ENCODE measurements around the gene GNB1L. TPM values are rescaled to one million over a fixed set of nuclear protein-coding genes. Genes with fewer than 3 reads are reported as not detected.

Gene GNB1L
- total RNA-seq, 2 experiments from 2014 or later, result 3.0 to 6.5 TPM

GRCh38 chr22:19859861-19860510, 5.3 kb upstream of the GNB1L start:
- Histone ChIP-seq H3K9me3 (ENCODE audit: control insufficient read depth in 1 of 2, insufficient read depth in 1 of 2, low read length in 2 of 2) (no peaks in the 10 kb centered on the region), H3K36me3 (ENCODE audit: insufficient read depth, low read length) (no peaks in the 10 kb centered on the region), H3K4me3 (ENCODE audit: low read length) (no peak overlapping the region), H3K4me1 (ENCODE audit: insufficient read depth, low read length) (peaks cover 19% of the 10 kb centered on the region), H3K27me3 (ENCODE audit: control insufficient read depth in 1 of 2, insufficient read depth in 2 of 2, low read length in 2 of 2) (no peaks in the 10 kb centered on the region), H3K27ac (ENCODE audit: low read depth in 1 of 2, low read length in 2 of 2) (no peak overlapping the region)
- ChIA-PET POLR2A (no interaction called here), CTCF (no interaction called here)
- no peaks in the 10 kb centered on the region for H3K27me3 Mint-ChIP-seq
- no peak for ATAC-seq (ENCODE audit: poor library complexity)
- H3K4me1 Mint-ChIP-seq (ENCODE audit: low read depth), result peaks cover 41% of the 10 kb centered on the region
- intact Hi-C loops (cut with DNase I, micrococcal nuclease), result loop anchor here in 1 of 2 experiments (10.0 kb wide), 3 partner anchors 155 to 565 kb away; partner anchors contain the start of genes ARVCF, CLTCL1, RANBP1 and TRMT2A
- TF ChIP-seq, protein P1, sequence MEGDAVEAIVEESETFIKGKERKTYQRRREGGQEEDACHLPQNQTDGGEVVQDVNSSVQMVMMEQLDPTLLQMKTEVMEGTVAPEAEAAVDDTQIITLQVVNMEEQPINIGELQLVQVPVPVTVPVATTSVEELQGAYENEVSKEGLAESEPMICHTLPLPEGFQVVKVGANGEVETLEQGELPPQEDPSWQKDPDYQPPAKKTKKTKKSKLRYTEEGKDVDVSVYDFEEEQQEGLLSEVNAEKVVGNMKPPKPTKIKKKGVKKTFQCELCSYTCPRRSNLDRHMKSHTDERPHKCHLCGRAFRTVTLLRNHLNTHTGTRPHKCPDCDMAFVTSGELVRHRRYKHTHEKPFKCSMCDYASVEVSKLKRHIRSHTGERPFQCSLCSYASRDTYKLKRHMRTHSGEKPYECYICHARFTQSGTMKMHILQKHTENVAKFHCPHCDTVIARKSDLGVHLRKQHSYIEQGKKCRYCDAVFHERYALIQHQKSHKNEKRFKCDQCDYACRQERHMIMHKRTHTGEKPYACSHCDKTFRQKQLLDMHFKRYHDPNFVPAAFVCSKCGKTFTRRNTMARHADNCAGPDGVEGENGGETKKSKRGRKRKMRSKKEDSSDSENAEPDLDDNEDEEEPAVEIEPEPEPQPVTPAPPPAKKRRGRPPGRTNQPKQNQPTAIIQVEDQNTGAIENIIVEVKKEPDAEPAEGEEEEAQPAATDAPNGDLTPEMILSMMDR (IDR thresholded peaks at IDR 0.05), result no peak
- peak overlapping the region; percentile 74 for H3K27ac Mint-ChIP-seq
- H3K36me3 Mint-ChIP-seq (ENCODE audit: low read depth), result peaks cover 8% of the 10 kb centered on the region
- H3K9me3 Mint-ChIP-seq, result no peaks in the 10 kb centered on the region
- no peak for DNase-seq
- no peak overlapping the region for H3K4me3 Mint-ChIP-seq

- ATAC-seq (ENCODE audit: poor library complexity), result no peak
- no peaks in the 10 kb centered on the region for H3K9me3 Mint-ChIP-seq
- TF ChIP-seq, protein P1 (IDR thresholded peaks at IDR 0.05), result no peak
- Histone ChIP-seq H3K4me3 (ENCODE audit: low read length) (no peak overlapping the region), H3K27me3 (ENCODE audit: control insufficient read depth in 1 of 2, insufficient read depth in 2 of 2, low read length in 2 of 2) (no peaks in the 10 kb centered on the region), H3K9me3 (ENCODE audit: control insufficient read depth in 1 of 2, insufficient read depth in 1 of 2, low read length in 2 of 2) (no peaks in the 10 kb centered on the region), H3K36me3 (ENCODE audit: insufficient read depth, low read length) (peaks cover 1% of the 10 kb centered on the region), H3K27ac (ENCODE audit: low read depth in 1 of 2, low read length in 2 of 2) (no peak overlapping the region), H3K4me1 (ENCODE audit: insufficient read depth, low read length) (peaks cover 40% of the 10 kb centered on the region)
- ChIA-PET POLR2A (no interaction called here), CTCF (no interaction called here)
- peak overlapping the region; percentile 96 for H3K27ac Mint-ChIP-seq
- H3K36me3 Mint-ChIP-seq (ENCODE audit: low read depth), result peaks cover 32% of the 10 kb centered on the region
- H3K27me3 Mint-ChIP-seq, result no peaks in the 10 kb centered on the region
- no peak for DNase-seq
- peak overlapping the region; percentile 57 for H3K4me3 Mint-ChIP-seq
- H3K4me1 Mint-ChIP-seq (ENCODE audit: low read depth), result peaks cover 59% of the 10 kb centered on the region
- intact Hi-C loops (cut with DNase I, micrococcal nuclease), result loop anchor here in 1 of 2 experiments (10.0 kb wide), 3 partner anchors 157 to 563 kb away; partner anchors contain the start of genes ARVCF, CLTCL1, RANBP1 and TRMT2A
These were observed 2.7 kb upstream of the GNB1L start for GRCh38 chr22:19857382-19857781.

- ChIA-PET POLR2A (interaction anchor here (0.9 to 3.6 kb wide), 13 partner anchors 9 to 99 kb away, joined by 3 to 92 read pairs (median 7); partner anchors contain the start of genes COMT and TXNRD2), CTCF (interaction anchor here (0.8 to 2.7 kb wide), 7 partner anchors 31 to 125 kb away, joined by 3 to 13 read pairs (median 4); no protein-coding TSS in a partner anchor)
- Mint-ChIP-seq H3K9me3 (no peaks in the 10 kb centered on the region), H3K27me3 (no peaks in the 10 kb centered on the region), H3K36me3 (ENCODE audit: low read depth) (peaks cover 48% of the 10 kb centered on the region), H3K27ac (peak overlapping the region; percentile 96), H3K4me3 (peak overlapping the region; percentile 95), H3K4me1 (ENCODE audit: low read depth) (peaks cover 64% of the 10 kb centered on the region)
- Histone ChIP-seq H3K36me3 (ENCODE audit: insufficient read depth, low read length) (peaks cover 18% of the 10 kb centered on the region), H3K9me3 (ENCODE audit: control insufficient read depth in 1 of 2, insufficient read depth in 1 of 2, low read length in 2 of 2) (no peaks in the 10 kb centered on the region), H3K4me1 (ENCODE audit: insufficient read depth, low read length) (peaks cover 55% of the 10 kb centered on the region), H3K27ac (ENCODE audit: low read depth in 1 of 2, low read length in 2 of 2) (peak overlapping the region; percentile 78 to 90), H3K27me3 (ENCODE audit: control insufficient read depth in 1 of 2, insufficient read depth in 2 of 2, low read length in 2 of 2) (no peaks in the 10 kb centered on the region), H3K4me3 (ENCODE audit: low read length) (peak overlapping the region; percentile 99)
- peak; percentile 25 for ATAC-seq (ENCODE audit: poor library complexity)
- DNase-seq, result peak in 11 of 14 experiments; percentile 31 to 76 (median 43)
- TF ChIP-seq, protein P1 (IDR thresholded peaks at IDR 0.05), result no peak
- intact Hi-C loops (cut with DNase I, micrococcal nuclease), result loop anchor here (1.0 to 10.0 kb wide), 5 partner anchors 32 to 561 kb away; partner anchors contain the start of genes ARVCF (in 1 of the 2), CLTCL1 (in 1 of the 2), RANBP1 (in 1 of the 2) and TRMT2A (in 1 of the 2)
These were observed 1.1 kb upstream of the GNB1L start for GRCh38 chr22:19855504-19856409.
